H1 (cell line): ENCODE data around the gene EPS8. TPM values are rescaled to one million over a fixed set of nuclear protein-coding genes. Genes with fewer than 3 reads are reported as not detected.

Experiments used
- BACH1 ChIP-seq: IDR thresholded peaks from 2 replicates; pipeline ENCODE4 v1.6.1; 2012; ENCODE audit warnings: low read length, improper control_type of control experiment
- BCL11A ChIP-seq, 2 experiments: IDR thresholded peaks; one replicate each; pipeline ENCODE4 v1.6.1; 2011; ENCODE audit warnings: low read depth in 2 of 2, low read length in 2 of 2, mild to moderate bottlenecking in 2 of 2
- BRCA1 ChIP-seq: IDR thresholded peaks from 2 replicates; pipeline ENCODE4 v1.6.1; 2012; ENCODE audit warnings: low read depth, low read length, improper control_type of control experiment
- CBX5 ChIP-seq: fragments of 300-800, 300-1000 bp; sonication (generic); IDR thresholded peaks from 2 replicates; pipeline ENCODE4 v1.7.1; 2016; ENCODE audit warnings: antibody characterized with exemption, low read length, low read depth
- CHD1 ChIP-seq: IDR thresholded peaks from 2 replicates; pipeline ENCODE4 v1.6.1; 2012; ENCODE audit warnings: low read depth, low read length, improper control_type of control experiment
- CHD2 ChIP-seq: IDR thresholded peaks from 2 replicates; pipeline ENCODE4 v1.6.1; 2012; ENCODE audit warnings: low read length, improper control_type of control experiment
- CTBP2 ChIP-seq: IDR thresholded peaks from 2 replicates; pipeline ENCODE4 v1.7.0; 2011; ENCODE audit warnings: borderline replicate concordance, mild to moderate bottlenecking, moderate library complexity, mixed read lengths, low read length; ENCODE audit not compliant: insufficient read depth, insufficient read length
- E2F6 ChIP-seq: IDR thresholded peaks from 2 replicates; pipeline ENCODE4 v1.6.1; 2012; ENCODE audit warnings: inconsistent platforms
- EZH2 ChIP-seq: fragments of 200-600 bp; sonication (generic); IDR thresholded peaks from 2 replicates; pipeline ENCODE4 v1.7.1; 2012; ENCODE audit warnings: low read depth, mild to moderate bottlenecking, moderate library complexity, low read length, inconsistent platforms; ENCODE audit not compliant: severe bottlenecking
- FOSL1 ChIP-seq: IDR thresholded peaks from 2 replicates; pipeline ENCODE4 v1.6.1; 2011; ENCODE audit warnings: mild to moderate bottlenecking, low read depth, low read length, moderate library complexity; ENCODE audit not compliant: insufficient read depth
- GTF2F1 ChIP-seq: IDR thresholded peaks from 2 replicates; pipeline ENCODE4 v1.6.1; 2012; ENCODE audit warnings: low read depth, low read length, improper control_type of control experiment, borderline replicate concordance
- JUN ChIP-seq: IDR thresholded peaks from 2 replicates; pipeline ENCODE4 v1.6.1; 2011; ENCODE audit warnings: low read depth, mild to moderate bottlenecking, improper control_type of control experiment, low read length
- JUND ChIP-seq: IDR thresholded peaks from 2 replicates; pipeline ENCODE4 v1.6.1; 2011; ENCODE audit warnings: mild to moderate bottlenecking, improper control_type of control experiment, low read length
- KDM5A ChIP-seq: fragments of 200-600 bp; IDR thresholded peaks from 2 replicates; pipeline ENCODE4 v1.7.1; 2012; ENCODE audit warnings: mild to moderate bottlenecking, low read length, inconsistent platforms, mixed read lengths
- POLR2AphosphoS5 ChIP-seq: IDR thresholded peaks from 2 replicates; pipeline ENCODE4 v1.6.1; 2011; ENCODE audit warnings: low read depth, low read length
- POU5F1 ChIP-seq: IDR thresholded peaks from 2 replicates; pipeline ENCODE4 v1.6.1; 2011; ENCODE audit warnings: low read depth, mild to moderate bottlenecking, low read length, moderate library complexity
- RBBP5 ChIP-seq: IDR thresholded peaks from 2 replicates; pipeline ENCODE4 v1.7.1; 2012; ENCODE audit warnings: low read depth, mild to moderate bottlenecking, inconsistent platforms, low read length, moderate library complexity, borderline replicate concordance
- RXRA ChIP-seq: IDR thresholded peaks from 2 replicates; pipeline ENCODE4 v1.6.1; 2011; ENCODE audit warnings: low read depth, mild to moderate bottlenecking, low read length, moderate library complexity; ENCODE audit not compliant: insufficient read depth
- SIN3A ChIP-seq, 2 experiments: IDR thresholded peaks in 1 of 2; conservative IDR thresholded peaks in 1 of 2; 2 replicates each; pipeline ENCODE4 v1.6.1; 2011 to 2012; ENCODE audit warnings: low read length in 2 of 2, improper control_type of control experiment in 1 of 2, low read depth in 1 of 2, mild to moderate bottlenecking in 1 of 2
- SP1 ChIP-seq: IDR thresholded peaks from 2 replicates; pipeline ENCODE4 v1.6.1; 2011; ENCODE audit warnings: low read depth, low read length
- SP4 ChIP-seq: IDR thresholded peaks from 2 replicates; pipeline ENCODE4 v1.6.1; 2012; ENCODE audit warnings: low read length, inconsistent platforms
- TAF1 ChIP-seq: IDR thresholded peaks from 2 replicates; pipeline ENCODE4 v1.6.1; 2011; ENCODE audit warnings: mild to moderate bottlenecking, low read depth, low read length
- TBP ChIP-seq: IDR thresholded peaks from 2 replicates; pipeline ENCODE4 v1.6.1; 2011; ENCODE audit warnings: low read depth, low read length, improper control_type of control experiment
- polyA plus RNA-seq, 7 experiments: library from polyadenylated mRNA; depleted of rRNA in 3 of 7; stranded (reverse) in 5 of 7; unstranded in 2 of 7; fragments of >200 nt in 5 of 7; fragments of 200-250 nt in 2 of 7; gene quantifications; 1 replicate in 5 of 7; 2 replicates in 1 of 7; 4 replicates in 1 of 7; pipeline versions ENCODE4 v1.2.1 to v1.2.3, GENCODE V29; 2011 to 2013; ENCODE audit warnings: missing spikeins in 2 of 7, mixed read lengths in 2 of 7
- total RNA-seq: library from RNA; stranded (reverse); fragmentation: NEBNext Ultra II Directional; extraction: Animal tissue kit (Norgen Biotek cat#: 25700); gene quantifications from 2 replicates; pipeline ENCODE4 v1.2.1, GENCODE V29; 2021

The EPS8 gene
- total and polyA plus RNA-seq, 2 of the 8 experiments (the other 6 are each of a cell fraction or from before 2014, with no cell fraction given), result 3.0 to 4.6 TPM

DNA sequence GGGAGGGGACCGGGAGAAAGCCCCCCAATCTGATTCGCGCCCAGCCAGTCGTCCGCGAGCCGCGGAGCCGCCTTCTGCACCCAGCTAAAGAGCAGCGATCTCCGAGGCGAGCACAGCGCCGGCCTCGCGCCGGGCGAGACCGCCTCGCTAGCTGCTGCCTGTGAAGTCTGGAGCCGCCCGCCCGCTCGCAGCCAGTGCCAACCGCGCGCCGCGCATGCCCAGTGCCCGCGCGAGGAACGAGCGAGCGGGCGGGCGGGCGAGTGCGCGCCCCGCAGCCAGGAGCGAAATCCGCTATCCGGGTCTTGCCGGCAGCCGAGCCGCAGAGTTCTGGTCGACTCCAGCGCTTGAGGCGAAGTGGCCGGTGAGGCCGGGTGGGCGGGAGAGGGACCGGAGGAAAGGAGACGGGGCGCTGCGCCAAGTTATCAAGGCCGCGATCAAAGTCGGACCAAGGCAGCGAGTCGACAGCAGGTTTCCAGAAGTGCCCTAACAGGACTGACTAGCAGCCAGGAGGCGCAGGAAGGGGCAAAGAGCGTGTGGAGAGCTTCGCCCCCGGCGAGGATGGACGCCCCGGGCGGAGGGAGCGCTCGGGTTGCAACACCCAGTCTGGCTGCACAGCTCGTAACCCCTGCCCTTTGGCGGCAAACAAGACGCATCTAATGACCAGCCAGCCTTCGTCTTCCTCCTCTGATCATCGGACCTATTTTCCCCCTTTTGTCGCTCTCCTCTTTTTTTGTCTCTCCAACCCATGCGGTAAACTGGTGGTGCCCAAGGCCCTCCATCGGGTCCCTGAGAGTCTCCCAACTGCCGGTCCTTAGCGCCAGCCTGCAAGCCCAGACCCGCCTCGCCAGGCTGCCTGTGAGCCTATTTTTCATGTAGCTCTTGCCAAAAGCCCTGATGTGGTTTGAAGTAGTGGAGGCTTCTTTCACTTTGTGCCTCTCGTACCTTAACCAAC is at the start of gene EPS8 (continued):
- TF ChIP-seq CHD1, result no peak
- TF ChIP-seq EZH2, result no peak
- TF ChIP-seq POU5F1, result no peak
- no peak for TF ChIP-seq BRCA1
- no peak for TF ChIP-seq JUN
- peak; percentile 43; the same call in 1 of the 2 replicates for TF ChIP-seq RBBP5
- TF ChIP-seq CBX5, result no peak
- peak; percentile 30; the same call in 1 of the 2 replicates for TF ChIP-seq SP1
- peak; percentile 79 for TF ChIP-seq BACH1
- peak; percentile 37; the same call in 1 of the 2 replicates for TF ChIP-seq POLR2AphosphoS5
- no peak for TF ChIP-seq BCL11A (IDR thresholded peaks at IDR 0.05; ENCODE audit: low read depth in 2 of 2, low read length in 2 of 2)
- no peak for TF ChIP-seq FOSL1
- TF ChIP-seq KDM5A, result no peak
- TF ChIP-seq E2F6, result peak; percentile 83
- peak in 1 of 2 experiments; percentile 59; a peak in 1 of 4 replicates for TF ChIP-seq SIN3A (conservative IDR thresholded peaks at IDR 0.05 in 1 of 2, IDR thresholded peaks at IDR 0.05 in 1 of 2; ENCODE audit: low read depth in 1 of 2, low read length in 2 of 2)
- peak; percentile 74; the same call in 1 of the 2 replicates for TF ChIP-seq TBP
- peak; percentile 85 for TF ChIP-seq TAF1
- no peak for TF ChIP-seq CHD2
- no peak for TF ChIP-seq JUND
- no peak for TF ChIP-seq SP4
- no peak for TF ChIP-seq RXRA
- TF ChIP-seq GTF2F1, result 0 out of 2 replicates have a peak, but pooled peaks have one; percentile 41
- TF ChIP-seq CTBP2, result no peak
